HG02588 (cell line): Measurements from ENCODE around the gene GAREM1.
"Not testable (repeated sequence)": the region's sequence is repeated elsewhere in the genome, so short reads cannot be mapped to it uniquely, and the experiment has no call there.

Experiments
- ATAC-seq: cut with Tn5 transposase; IDR thresholded peaks from one replicate; pipeline ENCODE4 v1.9.1; 2021; ENCODE audit warnings: mild to moderate bottlenecking, moderate library complexity; ENCODE audit not compliant: unreplicated experiment

The GAREM1 gene

GRCh38 chr18:32372047-32372380 is 98.7 kb downstream of the GAREM1 start:
- no peak for ATAC-seq

GRCh38 chr18:32371384-32371783 is 99.3 kb downstream of the GAREM1 start:
- no peak for ATAC-seq

GRCh38 chr18:32368991-32369390 is 101.7 kb downstream of the GAREM1 start:
- no peak for ATAC-seq

GRCh38 chr18:32368170-32368569 is 102.5 kb downstream of the GAREM1 start:
- no peak for ATAC-seq

- no peak for ATAC-seq
Observed at GRCh38 chr18:32366586-32367538, 103.8 kb downstream of the GAREM1 start.

GRCh38 chr18:32362484-32362883 is 108.2 kb downstream of the GAREM1 start:
- ATAC-seq = no peak

- no peak for ATAC-seq
Observed at GRCh38 chr18:32360682-32361345, 109.9 kb downstream of the GAREM1 start.

GRCh38 chr18:32358529-32358928 is 112.2 kb downstream of the GAREM1 start:
- no peak for ATAC-seq

- no peak for ATAC-seq
Observed at GRCh38 chr18:32358075-32358474, 112.6 kb downstream of the GAREM1 start.

- no peak for ATAC-seq
Observed at GRCh38 chr18:32355896-32356295, 114.8 kb downstream of the GAREM1 start.

- no peak for ATAC-seq
Observed at GRCh38 chr18:32354518-32354917, 116.2 kb downstream of the GAREM1 start.

GRCh38 chr18:32353257-32353656 is 117.4 kb downstream of the GAREM1 start:
- ATAC-seq = no peak

- ATAC-seq = no peak
Observed at GRCh38 chr18:32351032-32351431, 119.7 kb downstream of the GAREM1 start.

GRCh38 chr18:32349728-32350395 is 120.8 kb downstream of the GAREM1 start:
- ATAC-seq = no peak

- no peak for ATAC-seq
Observed at GRCh38 chr18:32346671-32347070, 124.0 kb downstream of the GAREM1 start.

GRCh38 chr18:32343634-32344033 is 127.0 kb downstream of the GAREM1 start:
- ATAC-seq = no peak

- ATAC-seq = not testable (repeated sequence)
Observed at GRCh38 chr18:32341112-32341511, 129.6 kb downstream of the GAREM1 start.

GRCh38 chr18:32339045-32339444 is 131.6 kb downstream of the GAREM1 start:
- ATAC-seq = no peak

- ATAC-seq = no peak
Observed at GRCh38 chr18:32337821-32338220, 132.9 kb downstream of the GAREM1 start.

- no peak for ATAC-seq
Observed at GRCh38 chr18:32337347-32337746, 133.3 kb downstream of the GAREM1 start.

GRCh38 chr18:32335228-32335627 is 135.5 kb downstream of the GAREM1 start:
- ATAC-seq = no peak

- no peak for ATAC-seq
Observed at GRCh38 chr18:32333781-32334180, 136.9 kb downstream of the GAREM1 start.
